Measurements from ENCODE around the gene WDR12. TPM values are rescaled to one million over a fixed set of nuclear protein-coding genes. Genes with fewer than 3 reads are reported as not detected.

Gene WDR12
- total RNA-seq, 1 experiment from 2014 or later = 60.5 TPM

DNA sequence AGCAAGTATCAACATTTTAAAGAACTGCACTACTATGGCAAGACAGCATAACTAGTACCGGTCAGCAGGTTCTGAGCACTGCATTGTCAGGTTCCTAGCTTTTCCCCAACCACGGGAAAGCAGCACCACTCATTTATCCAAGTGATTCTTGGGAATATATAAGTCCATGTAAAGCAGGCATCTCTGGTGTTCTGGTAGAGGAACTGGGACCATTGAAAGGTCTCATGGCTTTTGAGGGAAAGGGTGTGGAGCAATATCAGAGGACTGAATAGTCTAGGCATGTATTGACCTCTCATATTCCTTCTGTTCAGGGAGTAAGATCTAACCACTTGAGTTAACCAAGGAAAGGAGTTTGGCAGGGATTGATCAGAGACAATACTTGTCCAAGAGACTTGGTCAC lies 33.8 kb downstream of the WDR12 start:
- CTCF ChIA-PET = no interaction called here
- H3K9me3 ChIP-seq (ENCODE audit: low read length) = no peaks in the 10 kb centered on the region
- POLR2A ChIA-PET (ENCODE audit: unreplicated experiment) = no interaction called here
- ATAC-seq (no peak), DNase-seq (no peak)
- no peak overlapping the region for H3K4me3 ChIP-seq (ENCODE audit: low read length)
- no peak overlapping the region for H3K27ac ChIP-seq (ENCODE audit: low read length)
- no peak overlapping the region for H3K4me2 ChIP-seq (ENCODE audit: low read length)
- H3K36me3 ChIP-seq (ENCODE audit: low read depth, low read length) = peaks cover 7% of the 10 kb centered on the region; the same call in 1 of the 2 replicates
- intact Hi-C loops (cut with micrococcal nuclease) = no loop called here
- H3F3A ChIP-seq (ENCODE audit: low read length, unreplicated experiment) = no peaks in the 10 kb centered on the region
- no peak overlapping the region for H3K9ac ChIP-seq (ENCODE audit: low read length)
- H3K27me3 ChIP-seq (ENCODE audit: low read length) = no peaks in the 10 kb centered on the region
- H3K9me2 ChIP-seq (replicated peaks; ENCODE audit: low read length) = no peaks in the 10 kb centered on the region
- no peaks in the 10 kb centered on the region for H3K4me1 ChIP-seq (ENCODE audit: insufficient read depth, low read length)
- BruUV-seq (replicated peaks) = no TSS peak
- no peak overlapping the region for H2AFZ ChIP-seq (ENCODE audit: low read length)
- H4K20me1 ChIP-seq (ENCODE audit: low read length) = no peaks in the 10 kb centered on the region
- TF ChIP-seq EZH2phosphoT487 (IDR thresholded peaks at IDR 0.05; ENCODE audit: borderline replicate concordance, low read length) (no peak), EZH2 (IDR thresholded peaks at IDR 0.05; ENCODE audit: low read length, unreplicated experiment) (no peak)
- TF ChIP-seq, protein P1, sequence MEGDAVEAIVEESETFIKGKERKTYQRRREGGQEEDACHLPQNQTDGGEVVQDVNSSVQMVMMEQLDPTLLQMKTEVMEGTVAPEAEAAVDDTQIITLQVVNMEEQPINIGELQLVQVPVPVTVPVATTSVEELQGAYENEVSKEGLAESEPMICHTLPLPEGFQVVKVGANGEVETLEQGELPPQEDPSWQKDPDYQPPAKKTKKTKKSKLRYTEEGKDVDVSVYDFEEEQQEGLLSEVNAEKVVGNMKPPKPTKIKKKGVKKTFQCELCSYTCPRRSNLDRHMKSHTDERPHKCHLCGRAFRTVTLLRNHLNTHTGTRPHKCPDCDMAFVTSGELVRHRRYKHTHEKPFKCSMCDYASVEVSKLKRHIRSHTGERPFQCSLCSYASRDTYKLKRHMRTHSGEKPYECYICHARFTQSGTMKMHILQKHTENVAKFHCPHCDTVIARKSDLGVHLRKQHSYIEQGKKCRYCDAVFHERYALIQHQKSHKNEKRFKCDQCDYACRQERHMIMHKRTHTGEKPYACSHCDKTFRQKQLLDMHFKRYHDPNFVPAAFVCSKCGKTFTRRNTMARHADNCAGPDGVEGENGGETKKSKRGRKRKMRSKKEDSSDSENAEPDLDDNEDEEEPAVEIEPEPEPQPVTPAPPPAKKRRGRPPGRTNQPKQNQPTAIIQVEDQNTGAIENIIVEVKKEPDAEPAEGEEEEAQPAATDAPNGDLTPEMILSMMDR (conservative IDR thresholded peaks at IDR 0.05; ENCODE audit: low read depth, low read length) = no peak
- H3K79me2 ChIP-seq (ENCODE audit: low read length) = no peaks in the 10 kb centered on the region

DNA sequence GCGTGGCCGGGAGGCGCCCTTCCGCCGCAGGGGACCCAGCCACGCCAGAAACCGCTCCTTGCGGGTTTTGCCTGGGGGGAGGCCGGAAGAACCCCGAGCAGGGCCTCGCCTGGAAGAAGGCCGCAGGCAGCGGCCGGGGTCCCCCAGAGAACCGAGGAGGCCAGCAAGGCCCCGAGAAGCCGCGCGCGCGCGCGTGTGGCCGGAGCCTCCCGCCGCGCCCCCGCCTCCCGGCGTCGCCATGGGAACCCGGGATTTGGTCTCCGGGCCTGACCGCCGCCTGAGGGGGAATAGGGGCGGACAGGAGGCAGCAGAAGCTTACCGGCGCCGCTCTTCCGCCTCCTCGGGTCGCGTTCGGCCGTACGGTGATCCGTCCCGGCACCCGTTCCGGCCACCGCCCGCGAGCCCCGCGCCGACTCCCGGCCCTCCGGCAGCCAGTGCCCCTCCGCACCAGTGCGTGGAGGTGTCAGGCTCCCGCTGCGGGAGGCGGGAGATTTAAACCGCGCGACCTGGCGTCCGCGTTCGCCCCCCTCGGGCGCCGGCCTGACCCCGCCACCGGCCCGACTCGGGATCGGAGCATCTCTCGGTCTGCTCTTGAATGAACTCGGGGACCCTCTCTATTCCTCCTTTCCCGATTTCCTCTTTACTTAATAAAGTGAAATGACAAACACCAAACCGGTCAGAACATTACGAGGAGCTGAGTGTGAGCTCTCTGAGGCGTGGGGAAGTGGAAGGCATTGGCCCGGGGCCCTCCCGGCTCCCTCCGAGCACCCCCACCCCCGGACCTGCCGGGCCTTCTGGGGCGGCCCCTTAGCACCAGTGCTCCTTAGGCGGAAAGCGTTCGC lies 40.0 kb downstream of the WDR12 start, which contains the start of gene ICA1L:
ICA1L (minus strand) TSS at position 467 of the 842 bp plus-strand sequence. CDS start 42,757 bp downstream, outside the sequence.
- peak; percentile 68 for ATAC-seq
- Histone ChIP-seq H2AFZ (ENCODE audit: low read length) (peak within 1 kb of the TSS; percentile 96), H3K4me3 (ENCODE audit: low read length) (peak within 1 kb of the TSS; percentile 78), H3K9me2 (replicated peaks; ENCODE audit: low read length) (no peaks in the 10 kb centered on the region), H4K20me1 (ENCODE audit: low read length) (no peaks in the 10 kb centered on the region), H3K9ac (ENCODE audit: low read length) (peak within 1 kb of the TSS; percentile 71), H3K4me2 (ENCODE audit: low read length) (peak within 1 kb of the TSS; percentile 93), H3K27me3 (ENCODE audit: low read length) (no peaks in the 10 kb centered on the region), H3K79me2 (ENCODE audit: low read length) (no peaks in the 10 kb centered on the region), H3K9me3 (ENCODE audit: low read length) (no peaks in the 10 kb centered on the region), H3K36me3 (ENCODE audit: low read depth, low read length) (no peaks in the 10 kb centered on the region), H3K27ac (ENCODE audit: low read length) (peak within 1 kb of the TSS; percentile 38), H3F3A (ENCODE audit: low read length, unreplicated experiment) (no peaks in the 10 kb centered on the region), H3K4me1 (ENCODE audit: insufficient read depth, low read length) (0 out of 2 replicates have a peak, but pooled peaks cover 8% of the 10 kb centered on the region)
- intact Hi-C loops (cut with micrococcal nuclease) = loop anchor here (2.0 kb wide), 1 partner anchor 237 kb away; the partner anchor contains the start of gene FAM117B
- no TSS peak for BruUV-seq (replicated peaks)
- ChIA-PET POLR2A (ENCODE audit: unreplicated experiment) (interaction anchor here (0.6 kb wide), 1 partner anchor 200 kb away, joined by 3 read pairs; no protein-coding TSS in a partner anchor), CTCF (interaction anchor here (0.5 to 1.3 kb wide), 3 partner anchors 15 to 283 kb away, joined by 3 to 8 read pairs (median 4); no protein-coding TSS in a partner anchor)
- TF ChIP-seq EZH2 (IDR thresholded peaks at IDR 0.05; ENCODE audit: low read length, unreplicated experiment) (no peak), EZH2phosphoT487 (IDR thresholded peaks at IDR 0.05; ENCODE audit: borderline replicate concordance, low read length) (no peak)
- TF ChIP-seq, protein P1 (conservative IDR thresholded peaks at IDR 0.05; ENCODE audit: low read depth, low read length) = no peak
- DNase-seq = peak; percentile 62

All from PC-3 (cell line).